Measurements from ENCODE around the gene PRKX. TPM values are rescaled to one million over a fixed set of nuclear protein-coding genes. Genes with fewer than 3 reads are reported as not detected.

The PRKX gene
- total RNA-seq: 10.7 and 12.2 TPM in 2 replicates

DNA sequence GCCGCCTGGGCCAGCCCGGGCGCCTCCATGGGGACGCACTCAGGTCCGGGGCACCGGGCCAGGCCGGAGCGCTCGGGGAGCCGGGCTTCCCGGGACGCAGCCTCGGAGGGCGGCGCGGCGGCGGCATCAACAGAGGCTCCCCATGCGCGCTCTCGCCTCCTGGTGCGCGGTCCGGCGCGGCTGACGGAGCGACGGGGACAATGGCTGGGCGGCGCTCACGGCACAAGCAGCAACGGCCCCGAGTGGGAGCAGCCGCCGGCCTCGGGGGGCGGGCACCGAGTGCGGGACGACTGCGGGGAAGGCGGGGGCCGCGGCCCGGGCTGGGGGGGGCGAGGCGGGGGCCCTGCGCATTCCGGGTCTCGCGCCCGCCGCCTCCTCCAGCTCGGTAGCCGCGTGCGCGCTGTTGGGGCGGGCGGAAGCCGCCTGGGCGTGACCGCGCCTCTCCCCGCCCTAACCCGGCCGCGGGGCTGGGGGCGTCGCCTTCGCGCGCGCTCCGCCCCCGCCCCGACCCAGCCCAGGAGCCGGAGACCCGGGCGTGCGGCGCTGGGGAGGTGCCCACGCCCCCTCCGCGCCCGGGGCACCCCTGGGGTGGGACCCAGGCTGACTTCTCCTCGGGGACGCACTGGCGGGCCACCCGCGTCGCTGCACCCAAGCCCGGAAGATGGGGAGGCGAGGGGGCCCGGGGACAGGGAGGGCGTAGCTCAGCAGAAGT is at the start of gene PRKX:
Gene PRKX (minus strand): TSS at position 425 of the 712 bp plus-strand sequence. CDS start 396 bp downstream, at position 29.

Small RNA genes within 50 kb of the gene (small RNA-seq; reads per million reads assigned to genes)
- gene RF00019 (not detected), gene RNU6-114P (not detected)
